Measurements from ENCODE around the gene CETP.

DNA sequence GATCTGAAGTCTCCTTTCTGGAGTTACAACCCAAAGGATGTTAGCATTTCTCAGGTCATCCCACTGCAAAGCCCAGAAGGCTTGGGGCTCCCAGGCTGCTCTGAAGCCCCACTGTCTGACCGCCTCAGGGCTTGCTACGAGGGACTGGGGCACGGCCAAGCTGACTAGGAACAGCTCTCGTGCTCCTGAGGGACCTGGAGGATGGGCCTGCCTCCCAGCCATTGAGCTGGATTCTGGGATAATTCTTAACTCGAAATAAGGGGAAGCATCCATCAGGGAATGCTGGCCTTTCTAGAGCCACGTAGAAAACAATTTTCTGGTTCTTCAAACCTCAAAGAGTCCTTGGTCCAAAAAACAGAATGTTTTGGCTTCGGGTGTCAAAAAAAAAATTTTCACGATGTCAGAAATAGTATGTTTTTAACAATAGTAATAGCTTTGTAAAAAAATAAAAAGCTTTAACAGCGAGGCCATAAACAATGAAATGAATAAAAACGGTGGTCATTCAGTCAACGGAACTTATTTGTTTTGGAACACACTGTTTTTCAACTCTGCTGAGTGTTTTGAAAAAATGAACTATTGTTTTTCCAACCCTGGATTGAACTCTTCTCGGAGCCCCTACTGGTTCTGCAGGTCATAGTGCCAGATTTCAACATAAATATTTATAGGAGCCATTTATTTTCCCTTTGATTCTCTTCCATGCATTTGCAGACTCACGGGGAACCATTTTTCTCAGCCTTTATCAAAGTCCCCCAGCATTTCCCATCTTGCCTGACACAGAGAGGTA, 46.2 kb upstream of the CETP start:
- TF ChIP-seq, protein P1, sequence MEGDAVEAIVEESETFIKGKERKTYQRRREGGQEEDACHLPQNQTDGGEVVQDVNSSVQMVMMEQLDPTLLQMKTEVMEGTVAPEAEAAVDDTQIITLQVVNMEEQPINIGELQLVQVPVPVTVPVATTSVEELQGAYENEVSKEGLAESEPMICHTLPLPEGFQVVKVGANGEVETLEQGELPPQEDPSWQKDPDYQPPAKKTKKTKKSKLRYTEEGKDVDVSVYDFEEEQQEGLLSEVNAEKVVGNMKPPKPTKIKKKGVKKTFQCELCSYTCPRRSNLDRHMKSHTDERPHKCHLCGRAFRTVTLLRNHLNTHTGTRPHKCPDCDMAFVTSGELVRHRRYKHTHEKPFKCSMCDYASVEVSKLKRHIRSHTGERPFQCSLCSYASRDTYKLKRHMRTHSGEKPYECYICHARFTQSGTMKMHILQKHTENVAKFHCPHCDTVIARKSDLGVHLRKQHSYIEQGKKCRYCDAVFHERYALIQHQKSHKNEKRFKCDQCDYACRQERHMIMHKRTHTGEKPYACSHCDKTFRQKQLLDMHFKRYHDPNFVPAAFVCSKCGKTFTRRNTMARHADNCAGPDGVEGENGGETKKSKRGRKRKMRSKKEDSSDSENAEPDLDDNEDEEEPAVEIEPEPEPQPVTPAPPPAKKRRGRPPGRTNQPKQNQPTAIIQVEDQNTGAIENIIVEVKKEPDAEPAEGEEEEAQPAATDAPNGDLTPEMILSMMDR (IDR thresholded peaks at IDR 0.05), result no peak
- no peak for TF ChIP-seq POLR2AphosphoS5 (IDR thresholded peaks at IDR 0.05)

Measured in sigmoid colon (tissue), 4 donors.